ENCODE results near the gene GPR37.

The GPR37 gene

GRCh38 chr7:124724079-124724478 lies 41.5 kb downstream of the GPR37 start:
- DNase-seq, result no peak

GRCh38 chr7:124723012-124723411 lies 42.6 kb downstream of the GPR37 start:
- peak; percentile 25 to 57 for DNase-seq

DNA sequence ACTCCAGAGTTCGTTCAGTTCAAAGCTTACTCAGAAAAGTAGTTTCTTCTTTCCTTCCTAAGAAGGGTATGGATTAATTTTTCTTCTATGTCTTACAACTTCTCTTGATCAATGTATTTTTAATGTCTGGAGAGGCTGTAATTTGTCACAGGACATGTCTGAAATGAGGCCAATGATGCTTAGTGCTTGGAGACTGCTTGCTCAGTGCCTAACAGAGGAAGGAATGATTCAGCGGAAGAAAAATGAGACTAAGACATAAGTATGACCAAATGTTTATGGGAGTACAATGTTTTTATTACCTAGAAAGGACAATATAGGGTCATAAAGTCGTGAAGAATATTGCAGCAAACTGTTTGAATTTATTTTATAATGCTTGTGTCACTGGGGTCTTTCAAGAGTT lies 43.3 kb downstream of the GPR37 start:
- no peak for DNase-seq

DNA sequence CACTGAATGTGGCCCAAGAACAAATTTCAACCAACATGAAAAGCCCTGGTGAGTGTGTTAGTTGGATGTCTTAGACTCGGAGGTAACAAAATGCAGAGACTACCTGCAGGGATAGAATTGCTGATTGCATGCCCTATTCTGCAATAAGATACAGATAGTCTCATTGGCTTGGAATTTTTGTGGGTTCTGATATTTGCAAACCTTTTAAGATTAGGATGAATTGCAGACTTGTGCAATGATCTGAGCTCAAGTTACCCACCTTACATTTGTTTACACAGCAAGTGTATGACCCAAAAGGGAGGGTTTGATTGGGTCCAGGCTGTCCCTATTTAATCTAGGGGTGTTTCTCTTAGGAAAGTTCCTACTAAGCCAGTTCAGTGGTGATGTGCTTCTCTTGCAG lies 45.4 kb downstream of the GPR37 start:
- DNase-seq, result no peak

DNA sequence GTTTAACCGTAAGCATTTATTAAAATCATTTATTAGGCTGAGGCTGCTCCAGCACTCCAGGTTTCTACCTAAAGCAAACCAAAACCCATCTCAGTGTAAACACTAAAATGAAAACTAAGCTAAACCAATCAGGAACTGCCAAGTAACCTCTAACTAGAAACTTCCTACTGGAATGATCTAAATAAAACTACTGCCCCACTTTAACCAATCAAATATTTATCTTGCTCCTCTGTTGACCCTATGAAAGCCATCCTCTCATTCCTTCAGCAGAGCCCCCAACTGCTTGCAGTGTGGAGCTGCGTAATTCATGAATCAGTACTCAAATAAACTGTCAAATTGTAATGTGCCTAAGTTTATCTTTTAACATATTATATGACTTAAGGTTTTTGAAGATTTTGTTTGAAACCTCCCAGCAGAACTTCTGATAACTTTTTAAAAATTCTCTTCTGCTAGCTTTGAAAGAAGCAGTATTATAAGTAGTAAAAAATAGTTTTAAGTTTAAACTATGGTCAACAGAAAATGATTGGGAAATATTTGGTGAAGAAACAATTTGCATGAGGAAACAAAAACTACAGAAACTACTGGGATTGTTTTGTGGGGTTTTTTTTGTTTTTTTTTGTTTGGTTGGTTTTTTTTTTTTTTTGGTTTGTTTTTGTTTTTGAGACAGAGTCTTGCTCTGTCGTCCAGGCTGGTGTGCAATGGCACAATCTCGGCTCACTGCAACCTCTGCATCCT lies 47.4 kb downstream of the GPR37 start:
- no peak for DNase-seq

- DNase-seq, result no peak
Measured at GRCh38 chr7:124716894-124717293, 48.7 kb downstream of the GPR37 start.

- DNase-seq, result no peak
Measured at GRCh38 chr7:124713086-124713485, 52.5 kb downstream of the GPR37 start.

GRCh38 chr7:124712017-124712416 lies 53.6 kb downstream of the GPR37 start:
- DNase-seq, result no peak

- no peak for DNase-seq
Measured at GRCh38 chr7:124702385-124702784, 63.2 kb downstream of the GPR37 start.

DNA sequence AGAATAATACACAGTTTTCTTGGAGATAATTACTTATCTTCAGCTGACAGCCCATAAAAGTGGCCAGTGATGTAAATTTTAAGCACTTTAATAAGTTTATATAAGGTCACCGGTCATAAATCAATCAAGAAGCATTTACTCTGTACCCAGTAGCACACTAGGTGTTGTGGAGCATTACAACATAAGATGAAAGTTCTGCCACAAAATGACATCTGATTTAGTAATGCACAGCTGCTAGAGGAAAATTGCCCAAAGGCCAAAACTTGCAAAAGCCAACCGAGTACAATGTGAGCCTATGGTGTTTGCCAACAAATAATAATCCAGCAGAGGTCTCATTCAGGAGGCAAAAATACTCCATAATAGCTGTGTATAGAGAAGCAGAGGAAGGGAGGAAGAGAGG lies 63.6 kb downstream of the GPR37 start:
- no peak for DNase-seq

GRCh38 chr7:124700655-124701054 lies 64.9 kb downstream of the GPR37 start:
- DNase-seq, result no peak

DNA sequence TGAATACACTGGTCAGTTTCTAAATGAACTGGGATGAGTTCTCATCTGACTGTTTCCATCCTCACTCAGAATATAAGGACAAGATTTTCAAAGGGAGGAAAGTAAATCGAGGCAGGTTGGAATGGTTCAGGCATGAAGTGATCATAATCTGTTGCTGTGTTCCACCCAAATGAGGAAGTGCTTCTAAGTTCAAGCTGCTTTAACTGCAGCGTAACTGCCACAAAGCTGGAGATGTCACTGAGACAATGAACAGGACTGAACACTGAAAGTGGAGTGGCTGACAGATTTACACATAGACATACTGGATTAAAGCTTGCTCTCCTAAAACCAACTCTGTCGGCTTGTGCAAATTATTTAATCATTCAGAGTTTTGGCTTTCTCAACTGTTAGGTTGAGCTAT lies 66.6 kb downstream of the GPR37 start:
- DNase-seq, result no peak

DNA sequence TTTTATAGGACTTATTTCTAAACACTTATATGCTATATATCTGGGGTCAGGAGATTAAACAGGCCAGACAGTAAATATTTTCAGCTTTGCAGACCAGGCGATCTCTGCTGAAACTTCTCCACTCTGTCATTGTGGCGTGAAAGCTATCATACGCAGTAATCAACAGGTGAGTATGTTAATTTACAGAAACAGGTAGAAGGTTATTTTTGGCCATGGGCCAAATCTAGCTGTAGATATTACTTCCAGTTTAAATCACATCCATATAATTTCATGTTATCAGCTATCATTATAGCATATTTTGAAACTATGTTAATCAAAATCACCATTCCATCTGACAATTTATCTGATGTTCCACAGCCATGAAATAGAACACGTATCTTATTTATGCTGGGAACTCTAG lies 67.8 kb downstream of the GPR37 start:
- DNase-seq, result no peak
